Caco-2 (cell line): Measurements from ENCODE around the gene FAT3. TPM values are rescaled to one million over a fixed set of nuclear protein-coding genes. Genes with fewer than 3 reads are reported as not detected.

Experiments
- BruUV-seq: library from RNA; stranded (reverse); fragments of 400-500 nt; replicated peaks from 2 replicates; lab custom pipeline; 2021; lab: Mats Ljungman, UMichigan
- CTCF ChIA-PET: fragments of 300-600 bp; sonication (Branson Sonifier 250); formaldehyde crosslinking; loops from one replicate; lab custom pipeline; 2022; ENCODE audit warnings: antibody characterized with exemption; lab: Charles Lee
- POLR2A ChIA-PET: fragments of 300-600 bp; sonication (Branson Sonifier 250); formaldehyde crosslinking; loops from one replicate; lab custom pipeline; 2022; ENCODE audit warnings: antibody characterized with exemption; lab: Charles Lee
- DNase-seq, 2 experiments: peaks; one replicate each; pipeline versions ENCODE4 v3.0.0 to v3.0.0-alpha.2; 2020 to 2022
- H3K27me3 ChIP-seq: replicated peaks from 2 replicates; pipeline ENCODE4 v1.6.0; 2011; ENCODE audit warnings: low read length; ENCODE audit not compliant: control insufficient read depth, insufficient read depth
- H3K36me3 ChIP-seq: 2 replicates; pipeline ENCODE4 v1.5.1; 2011; ENCODE audit warnings: low read length; ENCODE audit not compliant: control insufficient read depth, insufficient read depth
- H3K4me1 ChIP-seq: fragments of 250-450 bp; sonication (Bioruptor Pico); 2 replicates; pipeline ENCODE4 v1.5.1; 2020; ENCODE audit warnings: mild to moderate bottlenecking
- H3K4me3 ChIP-seq: 2 replicates; pipeline ENCODE4 v1.5.1; 2011; ENCODE audit warnings: low read depth, mild to moderate bottlenecking, control low read depth, low read length
- H3K9me3 ChIP-seq: fragments of 250-450 bp; sonication (Bioruptor Pico); 2 replicates; pipeline ENCODE4 v1.5.1; 2020; ENCODE audit warnings: mild to moderate bottlenecking, moderate library complexity
- H3K27ac Mint-ChIP-seq: one replicate; pipeline ENCODE4 v1.8.0; 2022; ENCODE audit warnings: mixed read lengths; ENCODE audit not compliant: unreplicated experiment
- H3K27me3 Mint-ChIP-seq: one replicate; pipeline ENCODE4 v1.8.0; 2022; ENCODE audit warnings: mixed read lengths; ENCODE audit not compliant: insufficient read depth, unreplicated experiment
- H3K36me3 Mint-ChIP-seq: one replicate; pipeline ENCODE4 v1.8.0; 2022; ENCODE audit warnings: mild to moderate bottlenecking, mixed read lengths; ENCODE audit not compliant: insufficient read depth, unreplicated experiment
- H3K4me1 Mint-ChIP-seq: one replicate; pipeline ENCODE4 v1.8.0; 2022; ENCODE audit warnings: low read depth, mixed read lengths; ENCODE audit not compliant: unreplicated experiment
- H3K4me3 Mint-ChIP-seq: one replicate; pipeline ENCODE4 v1.8.0; 2022; ENCODE audit warnings: mild to moderate bottlenecking, moderate library complexity, mixed read lengths; ENCODE audit not compliant: unreplicated experiment
- H3K9me3 Mint-ChIP-seq: one replicate; pipeline ENCODE4 v1.8.0; 2022; ENCODE audit warnings: mixed read lengths; ENCODE audit not compliant: unreplicated experiment
- CTCF ChIP-seq, 2 experiments: fragments of 200-600 bp in 1 of 2; IDR thresholded peaks; 1 replicate in 1 of 2; 2 replicates in 1 of 2; pipeline versions ENCODE4 v1.5.1 to v1.8.0; 2011 to 2022; ENCODE audit warnings: antibody characterized with exemption in 1 of 2, control low read depth in 1 of 2, inconsistent platforms in 1 of 2, low read depth in 1 of 2, low read length in 1 of 2, mild to moderate bottlenecking in 1 of 2, moderate library complexity in 1 of 2; ENCODE audit not compliant: insufficient read depth in 1 of 2, severe bottlenecking in 1 of 2, unreplicated experiment in 1 of 2
- intact Hi-C: fragments of 100-400 bp; cut with micrococcal nuclease; formaldehyde crosslinking; loops from one replicate; pipeline ENCODE4 v1.10.0; 2022; ENCODE audit not compliant: unreplicated experiment
- total RNA-seq: library from RNA; stranded (reverse); gene quantifications from 2 replicates; pipeline ENCODE4 v1.2.3, GENCODE V29; 2022

FAT3 gene
- total RNA-seq, 1 experiment from 2014 or later: 0.02 TPM

- no peak overlapping the region for H3K27ac Mint-ChIP-seq
- no peaks in the 10 kb centered on the region for H3K36me3 Mint-ChIP-seq
- H3K4me1 ChIP-seq: no peaks in the 10 kb centered on the region
- H3K4me3 Mint-ChIP-seq: no peak overlapping the region
- no peaks in the 10 kb centered on the region for H3K9me3 ChIP-seq
- no peaks in the 10 kb centered on the region for H3K9me3 Mint-ChIP-seq
- no TSS peak for BruUV-seq
- TF ChIP-seq CTCF (IDR thresholded peaks at IDR 0.05; ENCODE audit: insufficient read depth in 1 of 2, low read depth in 1 of 2, low read length in 1 of 2, severe bottlenecking in 1 of 2, unreplicated experiment in 1 of 2): no peak
- H3K4me3 ChIP-seq: no peak overlapping the region
- POLR2A ChIA-PET: no interaction called here
- H3K4me1 Mint-ChIP-seq: peaks cover 6% of the 10 kb centered on the region
- no peaks in the 10 kb centered on the region for H3K36me3 ChIP-seq
- CTCF ChIA-PET: no interaction called here
- intact Hi-C loops: no loop called here
- no peak for DNase-seq
- no peaks in the 10 kb centered on the region for H3K27me3 Mint-ChIP-seq
- no peaks in the 10 kb centered on the region for H3K27me3 ChIP-seq
Measured at GRCh38 chr11:92245700-92246271, 21.2 kb downstream of the FAT3 start.

GRCh38 chr11:92246630-92247029 lies 22.0 kb downstream of the FAT3 start:
- no peak for DNase-seq
- H3K4me1 ChIP-seq: no peaks in the 10 kb centered on the region
- ChIA-PET CTCF (no interaction called here), POLR2A (no interaction called here)
- Mint-ChIP-seq H3K4me1 (peaks cover 6% of the 10 kb centered on the region), H3K36me3 (no peaks in the 10 kb centered on the region), H3K4me3 (no peak overlapping the region), H3K9me3 (no peaks in the 10 kb centered on the region), H3K27me3 (no peaks in the 10 kb centered on the region), H3K27ac (no peak overlapping the region)
- H3K4me3 ChIP-seq: no peak overlapping the region
- H3K36me3 ChIP-seq: no peaks in the 10 kb centered on the region
- no peaks in the 10 kb centered on the region for H3K27me3 ChIP-seq
- no peaks in the 10 kb centered on the region for H3K9me3 ChIP-seq
- BruUV-seq: no TSS peak
- TF ChIP-seq CTCF (IDR thresholded peaks at IDR 0.05; ENCODE audit: insufficient read depth in 1 of 2, low read depth in 1 of 2, low read length in 1 of 2, severe bottlenecking in 1 of 2, unreplicated experiment in 1 of 2): no peak
- intact Hi-C loops: no loop called here

GRCh38 chr11:92249156-92249753 lies 24.6 kb downstream of the FAT3 start:
- ChIA-PET CTCF (interaction anchor here (0.6 kb wide), 1 partner anchor 72 kb away, joined by 3 read pairs; no protein-coding TSS in a partner anchor), POLR2A (no interaction called here)
- no TSS peak for BruUV-seq
- Histone ChIP-seq H3K27me3 (no peaks in the 10 kb centered on the region), H3K9me3 (no peaks in the 10 kb centered on the region), H3K4me1 (no peaks in the 10 kb centered on the region), H3K4me3 (no peak overlapping the region), H3K36me3 (no peaks in the 10 kb centered on the region)
- no peak for DNase-seq
- H3K27me3 Mint-ChIP-seq: no peaks in the 10 kb centered on the region
- no peak overlapping the region for H3K27ac Mint-ChIP-seq
- peaks cover 6% of the 10 kb centered on the region for H3K4me1 Mint-ChIP-seq
- no peak for TF ChIP-seq CTCF (IDR thresholded peaks at IDR 0.05; ENCODE audit: insufficient read depth in 1 of 2, low read depth in 1 of 2, low read length in 1 of 2, severe bottlenecking in 1 of 2, unreplicated experiment in 1 of 2)
- no peaks in the 10 kb centered on the region for H3K9me3 Mint-ChIP-seq
- no peaks in the 10 kb centered on the region for H3K36me3 Mint-ChIP-seq
- H3K4me3 Mint-ChIP-seq: no peak overlapping the region
- intact Hi-C loops: no loop called here
